GM12872 (cell line): ENCODE results near the gene SBF2.

Experiments used
- TF ChIP-seq, protein P1 (sequence below): IDR thresholded peaks from 3 replicates; pipeline ENCODE4 v1.5.1; 2011; ENCODE audit warnings: low read depth, mild to moderate bottlenecking, low read length, moderate library complexity; ENCODE audit not compliant: insufficient read depth

SBF2 gene

DNA sequence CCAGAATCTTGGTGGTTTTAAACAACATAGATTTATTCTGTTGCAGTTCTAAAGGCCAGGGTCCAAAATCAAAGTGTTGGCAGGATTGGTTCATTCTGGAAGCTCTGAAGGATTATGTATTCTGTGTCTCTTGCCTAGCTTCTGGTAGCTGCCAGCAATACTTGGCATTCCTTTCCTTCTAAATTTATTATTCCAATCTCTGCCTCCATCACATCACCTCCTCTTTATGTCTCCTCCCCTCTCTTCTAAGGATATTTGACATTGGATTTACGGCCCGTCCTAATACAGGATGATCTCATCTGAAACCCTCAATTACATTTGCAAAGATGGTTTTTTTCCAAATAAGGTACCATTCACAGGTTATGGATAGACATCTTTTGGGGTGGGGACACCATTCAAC lies 186.5 kb downstream of the SBF2 start:
- TF ChIP-seq, protein P1, sequence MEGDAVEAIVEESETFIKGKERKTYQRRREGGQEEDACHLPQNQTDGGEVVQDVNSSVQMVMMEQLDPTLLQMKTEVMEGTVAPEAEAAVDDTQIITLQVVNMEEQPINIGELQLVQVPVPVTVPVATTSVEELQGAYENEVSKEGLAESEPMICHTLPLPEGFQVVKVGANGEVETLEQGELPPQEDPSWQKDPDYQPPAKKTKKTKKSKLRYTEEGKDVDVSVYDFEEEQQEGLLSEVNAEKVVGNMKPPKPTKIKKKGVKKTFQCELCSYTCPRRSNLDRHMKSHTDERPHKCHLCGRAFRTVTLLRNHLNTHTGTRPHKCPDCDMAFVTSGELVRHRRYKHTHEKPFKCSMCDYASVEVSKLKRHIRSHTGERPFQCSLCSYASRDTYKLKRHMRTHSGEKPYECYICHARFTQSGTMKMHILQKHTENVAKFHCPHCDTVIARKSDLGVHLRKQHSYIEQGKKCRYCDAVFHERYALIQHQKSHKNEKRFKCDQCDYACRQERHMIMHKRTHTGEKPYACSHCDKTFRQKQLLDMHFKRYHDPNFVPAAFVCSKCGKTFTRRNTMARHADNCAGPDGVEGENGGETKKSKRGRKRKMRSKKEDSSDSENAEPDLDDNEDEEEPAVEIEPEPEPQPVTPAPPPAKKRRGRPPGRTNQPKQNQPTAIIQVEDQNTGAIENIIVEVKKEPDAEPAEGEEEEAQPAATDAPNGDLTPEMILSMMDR, result no peak

DNA sequence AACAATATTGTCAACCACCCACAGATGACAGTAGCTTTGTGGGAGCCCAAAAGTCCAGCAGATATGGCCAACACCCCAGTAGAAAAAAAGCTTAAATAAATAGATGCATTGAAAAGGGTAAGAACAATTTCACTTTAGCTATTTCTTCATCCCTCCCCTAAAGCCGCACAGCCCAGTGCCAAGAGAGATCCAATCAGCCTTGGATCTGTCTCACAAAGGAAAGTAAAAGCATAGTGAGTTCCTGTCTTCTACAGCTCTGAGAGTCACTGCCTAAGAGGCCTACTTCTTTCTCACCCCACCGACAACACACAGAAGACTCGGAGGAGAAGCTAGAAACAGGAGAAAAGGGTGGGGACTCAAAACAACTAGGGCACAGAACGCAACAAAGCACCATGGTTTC lies 196.4 kb downstream of the SBF2 start:
- TF ChIP-seq, protein P1, result no peak

DNA sequence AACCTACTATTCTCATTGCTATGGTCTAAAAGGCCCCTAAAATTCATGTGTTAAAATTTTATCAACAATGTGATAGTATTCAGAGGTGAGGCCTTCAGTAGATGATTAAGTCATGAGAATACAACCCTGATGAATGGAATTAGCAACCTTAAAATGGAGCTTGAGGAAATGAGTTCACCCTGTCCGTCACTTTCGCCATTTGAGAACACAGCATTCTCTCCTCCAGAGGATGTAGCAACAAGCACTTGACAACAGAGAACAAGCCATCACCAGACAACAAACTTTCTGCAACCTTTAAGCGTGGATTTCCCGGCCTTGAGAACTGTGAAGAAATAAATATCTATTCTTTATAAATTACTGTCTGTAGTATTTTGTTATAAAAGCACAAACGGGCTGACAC lies 197.0 kb downstream of the SBF2 start:
- TF ChIP-seq, protein P1, result no peak

DNA sequence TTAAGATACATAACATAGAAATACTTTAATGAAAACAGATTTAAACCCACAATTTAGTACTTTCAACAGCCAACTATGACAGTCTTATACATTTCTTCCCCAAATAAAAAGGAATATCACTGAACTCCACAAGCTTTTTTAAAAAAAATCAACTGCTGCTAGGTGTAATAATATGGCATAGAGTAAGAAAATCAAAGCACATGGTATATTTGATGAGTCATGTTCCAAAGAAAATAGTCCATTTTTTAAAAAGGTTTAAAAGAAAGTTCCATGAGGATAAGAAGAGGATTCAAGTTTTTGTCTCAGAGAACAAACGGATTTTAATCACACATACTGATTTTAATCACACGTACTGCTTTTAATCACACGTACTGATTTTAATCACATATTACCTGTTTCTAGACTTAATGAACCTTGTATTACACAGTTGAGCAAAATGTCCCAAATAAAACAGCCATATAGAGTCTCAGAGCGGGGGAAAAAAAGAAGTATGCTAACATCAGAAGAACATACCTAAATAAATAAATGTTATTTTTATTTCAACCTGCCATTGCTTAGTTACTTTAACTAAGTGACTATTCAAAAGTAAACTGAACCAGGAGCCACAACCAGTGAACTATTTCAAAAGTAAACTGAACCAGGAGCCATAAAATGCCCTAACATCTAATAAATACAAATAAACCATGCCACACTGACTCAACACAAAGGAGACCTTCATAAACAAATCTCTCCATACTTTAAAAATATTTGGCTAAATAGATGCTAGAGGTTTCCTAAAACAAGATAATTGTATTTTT lies 198.4 kb downstream of the SBF2 start:
- TF ChIP-seq, protein P1, result no peak

DNA sequence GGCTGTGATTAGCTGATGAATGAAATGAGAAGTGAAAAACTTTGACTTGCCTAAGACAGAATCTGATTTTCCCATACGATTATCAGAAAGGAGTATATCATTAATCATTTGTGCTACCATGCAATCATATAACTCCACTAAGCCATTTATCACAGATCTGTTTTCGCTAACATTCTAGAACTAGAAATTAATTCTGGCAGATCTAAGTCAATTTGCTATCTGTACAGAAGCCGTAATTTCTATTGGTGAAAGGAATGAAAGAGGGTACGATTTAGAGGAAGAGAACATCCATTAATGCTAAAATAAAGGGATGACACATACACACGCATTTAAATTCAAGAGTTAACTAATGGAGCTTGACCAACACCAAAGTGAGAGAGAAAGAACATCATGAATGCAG lies 201.6 kb downstream of the SBF2 start:
- TF ChIP-seq, protein P1, result no peak

DNA sequence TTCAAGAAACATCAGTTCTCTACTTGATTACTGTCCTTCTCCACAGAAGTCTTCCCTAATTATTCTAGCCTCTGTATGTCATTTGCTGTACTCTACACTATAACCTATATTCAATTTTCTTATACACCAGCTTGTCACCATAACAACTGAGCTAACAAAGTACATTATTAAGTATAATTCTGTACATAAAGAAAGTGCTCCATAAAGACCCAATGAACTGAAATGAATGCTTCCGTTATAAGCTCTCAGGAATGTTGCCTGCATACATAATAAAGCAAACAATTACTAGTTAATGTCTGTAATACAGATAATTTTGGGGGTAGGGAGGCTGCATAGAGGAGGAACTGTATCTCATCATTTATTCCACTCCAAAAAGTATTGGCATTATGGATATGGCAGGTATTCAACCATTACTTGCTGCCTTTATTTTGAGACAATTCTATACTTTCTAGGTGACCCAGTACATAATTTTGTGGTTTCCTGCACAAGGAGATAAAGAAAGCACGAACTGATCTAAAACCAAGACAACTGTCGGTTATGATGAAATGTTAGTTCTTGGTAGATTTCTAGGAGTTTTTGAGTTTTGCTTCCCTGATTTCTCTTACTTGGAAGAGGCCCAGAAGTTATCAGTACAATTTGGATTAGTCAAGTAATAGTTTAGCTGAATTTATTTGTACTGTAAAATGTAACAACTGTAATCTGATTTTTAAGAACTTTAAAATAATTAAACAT lies 202.5 kb downstream of the SBF2 start:
- TF ChIP-seq, protein P1, result no peak

DNA sequence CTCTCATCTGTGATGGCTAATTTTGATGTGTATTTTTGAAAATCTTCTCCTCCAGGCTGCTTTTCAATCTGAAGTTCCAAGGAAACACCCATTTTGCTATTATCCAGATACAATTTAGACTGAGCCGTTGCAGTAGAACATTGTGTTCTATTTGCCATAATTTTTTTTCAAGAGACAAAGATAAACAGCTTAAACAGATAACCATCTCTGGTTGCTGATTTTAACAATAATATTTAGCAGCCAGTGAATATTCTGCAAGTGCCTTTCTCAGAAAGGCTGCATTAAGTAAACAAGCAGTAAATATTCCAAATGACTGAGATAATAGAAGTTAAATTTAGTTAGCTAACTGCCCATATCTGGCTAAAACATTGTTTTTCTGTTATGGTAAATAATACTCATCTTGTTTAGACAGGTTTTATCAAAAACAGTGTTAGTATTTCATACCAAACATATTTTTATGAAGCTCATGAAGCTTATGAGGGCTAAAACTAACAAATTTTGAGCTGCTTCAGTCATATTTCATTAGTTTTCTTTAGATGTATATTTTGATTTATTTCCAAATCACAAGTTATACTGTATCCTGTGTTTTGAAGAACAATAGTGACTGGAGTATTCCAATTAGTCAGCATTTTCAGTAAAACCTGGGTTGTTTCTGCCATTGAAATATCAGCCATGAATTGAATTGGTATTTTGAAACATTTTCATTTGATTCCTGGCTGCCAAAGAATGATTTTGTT lies 206.7 kb downstream of the SBF2 start:
- TF ChIP-seq, protein P1, result no peak
